Germinal center (tissue), 1 donor: ENCODE measurements around the gene SACS.

Experiments used
- DNase-seq: peaks from one replicate; pipeline ENCODE4 v3.0.0; 2012; ENCODE audit warnings: mixed read lengths, low spot score

The SACS gene

GRCh38 chr13:23367907-23368306 is 65.6 kb downstream of the SACS start:
- no peak for DNase-seq

- DNase-seq = no peak
Observed at GRCh38 chr13:23365652-23366051, 67.8 kb downstream of the SACS start.

GRCh38 chr13:23359882-23360281 is 73.6 kb downstream of the SACS start:
- no peak for DNase-seq

GRCh38 chr13:23357349-23357748 is 76.2 kb downstream of the SACS start:
- DNase-seq = no peak

- no peak for DNase-seq
Observed at GRCh38 chr13:23356368-23356767, 77.1 kb downstream of the SACS start.

GRCh38 chr13:23354520-23354919 is 79.0 kb downstream of the SACS start:
- DNase-seq = no peak

GRCh38 chr13:23352161-23352560 is 81.3 kb downstream of the SACS start:
- no peak for DNase-seq

- no peak for DNase-seq
Observed at GRCh38 chr13:23350009-23350408, 83.5 kb downstream of the SACS start.

GRCh38 chr13:23349161-23349897 is 84.2 kb downstream of the SACS start:
- DNase-seq = no peak

GRCh38 chr13:23348262-23349127 is 85.0 kb downstream of the SACS start:
- DNase-seq = no peak

- DNase-seq = no peak
Observed at GRCh38 chr13:23347601-23348000, 85.9 kb downstream of the SACS start.

- DNase-seq = no peak
Observed at GRCh38 chr13:23344931-23345595, 88.4 kb downstream of the SACS start.

GRCh38 chr13:23339225-23339624 is 94.3 kb downstream of the SACS start:
- no peak for DNase-seq

- DNase-seq = no peak
Observed at GRCh38 chr13:23330356-23330755, 103.1 kb downstream of the SACS start.

GRCh38 chr13:23325191-23325590 is 108.3 kb downstream of the SACS start:
- no peak for DNase-seq

- DNase-seq = no peak
Observed at GRCh38 chr13:23323946-23324709, 109.4 kb downstream of the SACS start.

GRCh38 chr13:23322353-23323336 is 110.9 kb downstream of the SACS start:
- no peak for DNase-seq

GRCh38 chr13:23321535-23322241 is 111.8 kb downstream of the SACS start:
- DNase-seq = no peak

- DNase-seq = no peak
Observed at GRCh38 chr13:23320926-23321534, 112.5 kb downstream of the SACS start.

- DNase-seq = no peak
Observed at GRCh38 chr13:23319883-23320224, 113.6 kb downstream of the SACS start.
